H9 (cell line): ENCODE results near the gene NXPH4. TPM values are rescaled to one million over a fixed set of nuclear protein-coding genes. Genes with fewer than 3 reads are reported as not detected.

Experiments used
- DNase-seq: peaks from one replicate; pipeline ENCODE4 v3.0.0-alpha.2; 2017
- H2AFZ ChIP-seq: one replicate; pipeline ENCODE4 v1.6.1; 2013; ENCODE audit warnings: mild to moderate bottlenecking, low read length, control low read depth, moderate library complexity
- H2AK5ac ChIP-seq: 2 replicates; pipeline ENCODE4 v1.6.1; 2013; ENCODE audit warnings: low read length, control low read depth, mixed read lengths; ENCODE audit not compliant: insufficient read length
- H2BK120ac ChIP-seq: one replicate; pipeline ENCODE4 v1.6.1; 2013; ENCODE audit warnings: low read depth, mild to moderate bottlenecking, low read length, control low read depth, inconsistent platforms; ENCODE audit not compliant: poor library complexity, severe bottlenecking
- H2BK12ac ChIP-seq: 2 replicates; pipeline ENCODE4 v1.6.1; 2013; ENCODE audit warnings: low read length, control low read depth, mixed read lengths, low read depth; ENCODE audit not compliant: insufficient read length
- H2BK15ac ChIP-seq: 2 replicates; pipeline ENCODE4 v1.6.1; 2013; ENCODE audit warnings: low read depth, low read length, control low read depth
- H2BK20ac ChIP-seq: one replicate; pipeline ENCODE4 v1.6.1; 2013; ENCODE audit warnings: low read depth, mild to moderate bottlenecking, low read length, control low read depth, inconsistent platforms; ENCODE audit not compliant: poor library complexity, severe bottlenecking
- H2BK5ac ChIP-seq: 2 replicates; pipeline ENCODE4 v1.6.1; 2013; ENCODE audit warnings: low read length, control low read depth, mixed read lengths; ENCODE audit not compliant: insufficient read length
- H3K14ac ChIP-seq: 2 replicates; pipeline ENCODE4 v1.6.1; 2013; ENCODE audit warnings: low read length, control low read depth; ENCODE audit not compliant: insufficient read depth
- H3K18ac ChIP-seq: 2 replicates; pipeline ENCODE4 v1.6.1; 2013; ENCODE audit warnings: low read depth, mild to moderate bottlenecking, mixed read lengths, low read length, control low read depth; ENCODE audit not compliant: insufficient read length
- H3K23ac ChIP-seq: 2 replicates; pipeline ENCODE4 v1.6.1; 2013; ENCODE audit warnings: low read length, control low read depth, mixed read lengths, low read depth; ENCODE audit not compliant: insufficient read length
- H3K23me2 ChIP-seq: 2 replicates; pipeline ENCODE4 v1.6.1; 2013; ENCODE audit warnings: low read depth, mild to moderate bottlenecking, mixed read lengths, low read length, control low read depth; ENCODE audit not compliant: insufficient read length, poor library complexity, severe bottlenecking
- H3K27ac ChIP-seq: 2 replicates; pipeline ENCODE4 v1.5.1; 2013; ENCODE audit warnings: low read length, control low read depth, mixed read lengths, low read depth; ENCODE audit not compliant: insufficient read length
- H3K27me3 ChIP-seq: 2 replicates; pipeline ENCODE4 v1.6.1; 2013; ENCODE audit warnings: low read length, control low read depth, inconsistent platforms; ENCODE audit not compliant: insufficient read depth
- H3K4ac ChIP-seq: 2 replicates; pipeline ENCODE4 v1.6.1; 2013; ENCODE audit warnings: low read depth, mild to moderate bottlenecking, control low read depth, inconsistent platforms, low read length, moderate library complexity
- H3K4me1 ChIP-seq: 2 replicates; pipeline ENCODE4 v1.6.1; 2013; ENCODE audit warnings: low read length, control low read depth, inconsistent platforms; ENCODE audit not compliant: insufficient read depth
- H3K4me2 ChIP-seq: 2 replicates; pipeline ENCODE4 v1.6.1; 2013; ENCODE audit warnings: low read length, control low read depth, mixed read lengths; ENCODE audit not compliant: insufficient read length, insufficient read depth
- H3K56ac ChIP-seq: 2 replicates; pipeline ENCODE4 v1.6.1; 2013; ENCODE audit warnings: low read depth, mild to moderate bottlenecking, mixed read lengths, low read length, control low read depth; ENCODE audit not compliant: insufficient read length
- H3K79me1 ChIP-seq: 2 replicates; pipeline ENCODE4 v1.6.1; 2013; ENCODE audit warnings: low read depth, mild to moderate bottlenecking, moderate library complexity, low read length, control low read depth, inconsistent platforms; ENCODE audit not compliant: insufficient read depth, poor library complexity, severe bottlenecking
- H3K79me2 ChIP-seq: 2 replicates; pipeline ENCODE4 v1.6.1; 2013; ENCODE audit warnings: low read length, control low read depth, inconsistent platforms; ENCODE audit not compliant: insufficient read depth
- H3K9ac ChIP-seq: 2 replicates; pipeline ENCODE4 v1.6.1; 2013; ENCODE audit warnings: low read length, control low read depth, mixed read lengths; ENCODE audit not compliant: insufficient read length; ENCODE audit errors: extremely low read depth
- H3K9me3 ChIP-seq: one replicate; pipeline ENCODE4 v1.6.1; 2013; ENCODE audit warnings: low read depth, low read length, inconsistent platforms; ENCODE audit not compliant: control insufficient read depth
- H3T11ph ChIP-seq: one replicate; pipeline ENCODE4 v1.6.1; 2013; ENCODE audit warnings: mild to moderate bottlenecking, low read length, control low read depth, inconsistent platforms
- H4K20me1 ChIP-seq: one replicate; pipeline ENCODE4 v1.6.1; 2013; ENCODE audit not compliant: control insufficient read depth, insufficient read length, insufficient read depth
- H4K5ac ChIP-seq: 2 replicates; pipeline ENCODE4 v1.6.1; 2013; ENCODE audit warnings: low read depth, mild to moderate bottlenecking, mixed read lengths, low read length, control low read depth; ENCODE audit not compliant: insufficient read length
- H4K8ac ChIP-seq: replicated peaks from 2 replicates; pipeline ENCODE4 v1.6.1; 2013; ENCODE audit warnings: low read length, control low read depth, mixed read lengths, low read depth; ENCODE audit not compliant: insufficient read length
- H4K91ac ChIP-seq: 2 replicates; pipeline ENCODE4 v1.6.1; 2013; ENCODE audit warnings: low read depth, mild to moderate bottlenecking, moderate library complexity, mixed read lengths, low read length, control low read depth; ENCODE audit not compliant: insufficient read length
- H3K27ac Mint-ChIP-seq, 3 experiments: 2 replicates in 2 of 3; 3 replicates in 1 of 3; pipeline ENCODE4 v1.8.0; 2020 to 2021; ENCODE audit warnings: mixed read lengths in 3 of 3, mild to moderate bottlenecking in 1 of 3, moderate library complexity in 1 of 3
- H3K27me3 Mint-ChIP-seq: 2 replicates; pipeline ENCODE4 v1.8.0; 2021; ENCODE audit warnings: low read depth, mild to moderate bottlenecking, moderate library complexity, mixed read lengths
- H3K36me3 Mint-ChIP-seq, 3 experiments: 2 replicates in 2 of 3; 3 replicates in 1 of 3; pipeline ENCODE4 v1.8.0; 2020 to 2021; ENCODE audit warnings: low read depth in 3 of 3, mixed read lengths in 3 of 3; ENCODE audit not compliant: insufficient read depth in 1 of 3
- H3K4me1 Mint-ChIP-seq, 2 experiments: 2 replicates each; pipeline ENCODE4 v1.8.0; 2020; ENCODE audit warnings: mixed read lengths in 2 of 2
- H3K4me3 Mint-ChIP-seq, 2 experiments: 2 replicates in 1 of 2; 3 replicates in 1 of 2; pipeline ENCODE4 v1.8.0; 2020 to 2021; ENCODE audit warnings: mild to moderate bottlenecking in 2 of 2, mixed read lengths in 2 of 2, moderate library complexity in 1 of 2
- H3K9me3 Mint-ChIP-seq, 2 experiments: 2 replicates in 1 of 2; 3 replicates in 1 of 2; pipeline ENCODE4 v1.8.0; 2020; ENCODE audit warnings: mild to moderate bottlenecking in 2 of 2, mixed read lengths in 2 of 2, moderate library complexity in 1 of 2
- CTCF ChIP-seq: fragments of 200-600 bp; sonication (generic); conservative IDR thresholded peaks from 3 replicates; pipeline ENCODE4 v1.8.0; 2021; ENCODE audit warnings: antibody characterized with exemption, mild to moderate bottlenecking
- WGBS: extraction: QIAGEN DNeasy Blood & Tissue Kit; methylation state at CpG from one replicate; pipeline ENCODE4 v1.1.7; 2013; ENCODE audit warnings: missing lambda C conversion rate, low lambda C conversion rate, mixed read lengths; ENCODE audit not compliant: insufficient read length; ENCODE audit errors: extremely low coverage; 5-methylcytosine and 5-hydroxymethylcytosine counted together
- total RNA-seq: library from RNA; stranded (reverse); gene quantifications from 2 replicates; pipeline ENCODE4 v1.2.1, GENCODE V29; 2021

The NXPH4 gene
- total RNA-seq, 1 experiment from 2014 or later, result 2.1 TPM

- H3K27me3 Mint-ChIP-seq, result no peaks in the 10 kb centered on the region
- H3K79me2 ChIP-seq, result no peaks in the 10 kb centered on the region
- TF ChIP-seq CTCF, result no peak
Measured at GRCh38 chr12:57254506-57255280, 38.1 kb downstream of the NXPH4 start.

More at GRCh38 chr12:57254506-57255280, 38.1 kb downstream of the NXPH4 start:
- Histone ChIP-seq H2AFZ (no peak overlapping the region), H3T11ph (no peak overlapping the region), H2BK20ac (no peak overlapping the region), H3K4me1 (peaks cover 7% of the 10 kb centered on the region), H3K18ac (no peak overlapping the region), H4K91ac (no peak overlapping the region), H3K79me1 (no peaks in the 10 kb centered on the region), H3K4me2 (no peak overlapping the region), H3K4ac (no peak overlapping the region), H2BK120ac (no peak overlapping the region), H3K23ac (no peak overlapping the region), H2BK15ac (no peak overlapping the region), H4K5ac (no peak overlapping the region), H3K56ac (no peak overlapping the region), H2BK12ac (no peak overlapping the region), H2BK5ac (no peak overlapping the region), H3K9me3 (no peaks in the 10 kb centered on the region), H3K23me2 (no peaks in the 10 kb centered on the region), H3K9ac (no peak overlapping the region), H3K14ac (no peak overlapping the region), H4K20me1 (no peaks in the 10 kb centered on the region), H3K27me3 (no peaks in the 10 kb centered on the region), H2AK5ac (no peak overlapping the region), H3K27ac (no peak overlapping the region), H4K8ac (no peak overlapping the region)
- no peak overlapping the region for H3K4me3 Mint-ChIP-seq
- WGBS, result no CpG with 5 or more reads among the region's 14 CpGs
- peaks cover 0 to 29% (median 24%) of the 10 kb centered on the region in 3 experiments for H3K36me3 Mint-ChIP-seq
- no peak for DNase-seq
- H3K9me3 Mint-ChIP-seq, result no peaks in the 10 kb centered on the region
- no peak overlapping the region for H3K27ac Mint-ChIP-seq
- peaks cover 3 to 12% of the 10 kb centered on the region in 2 experiments for H3K4me1 Mint-ChIP-seq
